Transverse colon (tissue), 4 donors: Measurements from ENCODE around the gene RASSF1. TPM values are rescaled to one million over a fixed set of nuclear protein-coding genes. Genes with fewer than 3 reads are reported as not detected.
"Not testable (repeated sequence)": the region's sequence is repeated elsewhere in the genome, so short reads cannot be mapped to it uniquely, and the experiment has no call there.

Experiments
- DNase-seq: peaks from one replicate; pipeline ENCODE4 v3.0.0-alpha.2; 2019
- H3K27ac ChIP-seq, 4 donors: fragments of 200-600 bp; sonication (generic); 2 replicates each; pipeline ENCODE4 v1.5.1; 2016 to 2018; ENCODE audit warnings: inconsistent platforms in 4 of 4
- H3K27me3 ChIP-seq: fragments of 200-600 bp; sonication (generic); 2 replicates; pipeline ENCODE4 v1.5.1; 2017; ENCODE audit warnings: inconsistent platforms
- H3K36me3 ChIP-seq, 4 donors: fragments of 200-600 bp; sonication (generic); 2 replicates each; pipeline ENCODE4 v1.5.1; 2017 to 2019; ENCODE audit warnings: inconsistent platforms in 4 of 4
- H3K4me1 ChIP-seq, 4 donors: fragments of 200-600 bp; sonication (generic); 2 replicates each; pipeline ENCODE4 v1.5.1; 2017 to 2020; ENCODE audit warnings: inconsistent platforms in 4 of 4
- H3K4me3 ChIP-seq, 4 donors: fragments of 200-600 bp; sonication (generic); 1 replicate in 1 of 4; 2 replicates in 3 of 4; pipeline versions ENCODE4 v1.5.1 to v1.6.1; 2017 to 2019; ENCODE audit warnings: inconsistent platforms in 4 of 4
- H3K9me3 ChIP-seq, 2 donors: fragments of 200-600 bp; sonication (generic); 2 replicates each; pipeline ENCODE4 v1.5.1; 2017 to 2019; ENCODE audit warnings: inconsistent platforms in 2 of 2
- CTCF ChIP-seq, 5 experiments: fragments of 200-600 bp in 3 of 5; fragments of 450-650 bp in 2 of 5; sonication (generic) in 3 of 5; IDR thresholded peaks; 1 replicate in 2 of 5; 2 replicates in 3 of 5; pipeline ENCODE4 v1.5.1; 2016 to 2017; ENCODE audit warnings: antibody characterized with exemption in 5 of 5, inconsistent platforms in 3 of 5, mild to moderate bottlenecking in 2 of 5, moderate library complexity in 1 of 5
- EP300 ChIP-seq: sonication (generic); formaldehyde crosslinking; IDR thresholded peaks from one replicate; pipeline ENCODE4 v1.6.1; 2017; ENCODE audit warnings: antibody characterized with exemption, low read depth
- POLR2A ChIP-seq: fragments of 450-650 bp; IDR thresholded peaks from one replicate; pipeline ENCODE4 v1.6.1; 2016; ENCODE audit warnings: antibody characterized with exemption, mild to moderate bottlenecking, moderate library complexity
- POLR2AphosphoS5 ChIP-seq, 3 donors: sonication (generic); formaldehyde crosslinking; IDR thresholded peaks; one replicate each; pipeline ENCODE4 v1.6.1; 2016; ENCODE audit warnings: antibody characterized with exemption in 3 of 3
- WGBS, 2 donors: methylation state at CpG; one replicate each; pipeline ENCODE4 v1.1.5; 2018; ENCODE audit warnings: low coverage in 1 of 2; 5-methylcytosine and 5-hydroxymethylcytosine counted together
- in situ Hi-C, 4 donors: fragments of 200-750 bp; cut with MboI; loops; one replicate each; pipeline versions ENCODE4 v1.15.0 to v1.15.1; 2017; ENCODE audit warnings: low sequenced_read_pairs in 3 of 4, low pct_ligation_motif_present in 1 of 4, low pct_unique_long_range_greater_than_20kb in 1 of 4
- intact Hi-C: fragments of 100-400 bp; cut with DNase I; formaldehyde crosslinking; loops from one replicate; pipeline ENCODE4 v1.15.1; 2023; ENCODE audit warnings: low total_unique reads
- total RNA-seq, 4 donors: library from RNA; depleted of rRNA; stranded (reverse); fragments of >200 nt; gene quantifications; one replicate each; pipeline ENCODE4 v1.1.0, GENCODE V29; 2016

RASSF1 gene
- total RNA-seq, 4 donors from 2014 or later = 9.8 to 29.2 (median 21.7) TPM

GRCh38 chr3:50317300-50317699, 23.3 kb downstream of the RASSF1 start:
- no peak for TF ChIP-seq POLR2AphosphoS5 (IDR thresholded peaks at IDR 0.05)
- no peak overlapping the region for H3K4me3 ChIP-seq
- in situ Hi-C loops = no loop called here
- H3K4me1 ChIP-seq = peaks cover 35 to 53% (median 49%) of the 10 kb centered on the region in 4 donors
- H3K27ac ChIP-seq = peak overlapping the region; percentile 81 to 89 (median 85)
- intact Hi-C loops = no loop called here
- no peaks in the 10 kb centered on the region for H3K9me3 ChIP-seq
- DNase-seq = peak; percentile 72
- H3K36me3 ChIP-seq = no peaks in the 10 kb centered on the region
- WGBS, 2 donors = 49 to 69% methylated on average over 3 to 6 of the region's 6 CpGs
- no peaks in the 10 kb centered on the region for H3K27me3 ChIP-seq

- H3K4me1 ChIP-seq = peaks cover 31 to 47% (median 44%) of the 10 kb centered on the region in 4 donors
- no peaks in the 10 kb centered on the region for H3K27me3 ChIP-seq
- peak; percentile 91 for DNase-seq
- H3K9me3 ChIP-seq = no peaks in the 10 kb centered on the region
- intact Hi-C loops = no loop called here
- peak overlapping the region; percentile 81 to 89 (median 85) for H3K27ac ChIP-seq
- peak; percentile 65 to 87 (median 83) for TF ChIP-seq POLR2AphosphoS5 (IDR thresholded peaks at IDR 0.05)
- TF ChIP-seq CTCF (IDR thresholded peaks at IDR 0.05) = no peak
- no peak for TF ChIP-seq EP300
- peak; percentile 85 for TF ChIP-seq POLR2A
- H3K4me3 ChIP-seq = no peak overlapping the region
- H3K36me3 ChIP-seq = no peaks in the 10 kb centered on the region
- WGBS, 2 donors = 30% methylated on average over 9 of the region's 9 CpGs; no CpG with 5 or more reads in 1 of the 2 donors
- in situ Hi-C loops = no loop called here
These were observed 23.9 kb downstream of the RASSF1 start for GRCh38 chr3:50316657-50317242.

DNA sequence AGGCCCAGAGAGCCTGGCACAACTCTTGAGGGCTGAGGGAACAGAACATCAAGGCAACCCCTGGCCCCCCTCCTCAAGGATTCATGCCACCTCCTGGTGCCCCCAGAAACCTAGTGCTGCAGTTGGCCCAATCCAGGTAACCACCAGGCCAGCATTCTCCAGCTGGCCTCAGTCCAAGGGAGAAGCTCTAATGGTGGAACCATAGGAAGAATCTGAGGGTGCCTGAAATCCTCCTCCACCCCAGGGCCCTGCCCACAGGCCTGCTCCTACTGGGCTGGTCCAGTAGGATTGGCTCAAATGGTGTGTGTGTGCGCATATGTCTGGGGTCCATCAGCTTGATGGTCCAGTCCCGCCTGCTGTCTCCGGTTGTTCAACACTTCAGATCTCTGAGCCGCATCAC, 25.8 kb downstream of the RASSF1 start:
- Histone ChIP-seq H3K9me3 (no peaks in the 10 kb centered on the region), H3K27ac (no peak overlapping the region), H3K27me3 (no peaks in the 10 kb centered on the region), H3K4me1 (peaks cover 25 to 37% (median 37%) of the 10 kb centered on the region in 4 donors), H3K4me3 (no peak overlapping the region), H3K36me3 (no peaks in the 10 kb centered on the region)
- DNase-seq = no peak
- intact Hi-C loops = no loop called here
- no peak for TF ChIP-seq CTCF (IDR thresholded peaks at IDR 0.05)
- no peak for TF ChIP-seq POLR2AphosphoS5 (IDR thresholded peaks at IDR 0.05)
- in situ Hi-C loops = no loop called here
- WGBS, 2 donors = 100% methylated on average over 4 of the region's 4 CpGs; no CpG with 5 or more reads in 1 of the 2 donors

GRCh38 chr3:50314342-50314741, 26.3 kb downstream of the RASSF1 start:
- H3K27me3 ChIP-seq = no peaks in the 10 kb centered on the region
- H3K4me1 ChIP-seq = peaks cover 24 to 33% (median 32%) of the 10 kb centered on the region in 4 donors
- WGBS, 2 donors = 73% methylated on average over 3 of the region's 3 CpGs; no CpG with 5 or more reads in 1 of the 2 donors
- no peak for TF ChIP-seq CTCF (IDR thresholded peaks at IDR 0.05)
- no peak for TF ChIP-seq EP300
- no peak for TF ChIP-seq POLR2A
- TF ChIP-seq POLR2AphosphoS5 (IDR thresholded peaks at IDR 0.05) = no peak
- in situ Hi-C loops = no loop called here
- intact Hi-C loops = no loop called here
- H3K27ac ChIP-seq = no peak overlapping the region
- DNase-seq = no peak
- H3K9me3 ChIP-seq = no peaks in the 10 kb centered on the region
- no peaks in the 10 kb centered on the region for H3K36me3 ChIP-seq
- no peak overlapping the region for H3K4me3 ChIP-seq

DNA sequence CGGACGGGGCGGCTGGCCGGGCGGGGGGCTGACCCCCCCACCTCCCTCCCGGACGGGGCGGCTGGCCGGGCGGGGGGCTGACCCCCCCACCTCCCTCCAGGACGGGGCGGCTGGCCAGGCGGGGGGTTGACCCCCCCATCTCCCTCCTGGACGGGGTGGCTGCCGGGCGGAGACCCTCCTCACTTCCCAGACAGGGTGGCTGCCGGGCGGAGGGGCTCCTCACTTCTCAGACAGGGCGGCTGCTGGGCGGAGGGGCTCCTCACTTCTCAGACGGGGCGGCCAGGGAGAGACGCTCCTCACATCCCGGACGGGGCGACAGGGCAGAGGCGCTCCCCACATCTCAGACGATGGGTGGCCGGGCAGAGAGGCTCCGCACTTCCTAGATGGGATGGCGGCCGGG, 28.6 kb downstream of the RASSF1 start:
- WGBS, 2 donors = 92% methylated on average over 17 of the region's 32 CpGs; no CpG with 5 or more reads in 1 of the 2 donors
- intact Hi-C loops, H3K4me3 ChIP-seq, H3K36me3 ChIP-seq, in situ Hi-C loops, H3K27ac ChIP-seq, DNase-seq, H3K27me3 ChIP-seq, H3K9me3 ChIP-seq: not testable (repeated sequence)
- H3K4me1 ChIP-seq = peaks cover 9 to 11% (median 10%) of the 10 kb centered on the region in 4 donors
